Tongue (tissue), 2 donors: Measurements from ENCODE around the gene ITGAV. TPM values are rescaled to one million over a fixed set of nuclear protein-coding genes. Genes with fewer than 3 reads are reported as not detected.

Experiments used
- DNase-seq: peaks from one replicate; pipeline ENCODE4 v3.0.0-alpha.2; 2015
- total RNA-seq: library from RNA; depleted of rRNA; stranded (reverse); fragments of >200 nt; gene quantifications from one replicate; pipeline ENCODE4 v1.2.3, GENCODE V29; 2014

Gene ITGAV
- total RNA-seq, 1 donor from 2014 or later = 117 TPM

- DNase-seq = peak; percentile 53
Measured at GRCh38 chr2:186575302-186575701, 14.6 kb upstream of the ITGAV start.

- DNase-seq = no peak
Measured at GRCh38 chr2:186575856-186576255, 14.0 kb upstream of the ITGAV start.

GRCh38 chr2:186576614-186577013, 13.2 kb upstream of the ITGAV start:
- no peak for DNase-seq

- DNase-seq = no peak
Measured at GRCh38 chr2:186582698-186583097, 7.2 kb upstream of the ITGAV start.

GRCh38 chr2:186584053-186584452, 5.8 kb upstream of the ITGAV start:
- DNase-seq = no peak

- no peak for DNase-seq
Measured at GRCh38 chr2:186588421-186588820, 1.4 kb upstream of the ITGAV start.

GRCh38 chr2:186588940-186589611, 780 bp upstream of the ITGAV start:
- DNase-seq = no peak

- DNase-seq = peak; percentile 60
Measured at GRCh38 chr2:186590350-186590758, 498 bp downstream of the ITGAV start.

GRCh38 chr2:186590759-186591505, 1.1 kb downstream of the ITGAV start:
- peak; percentile 69 for DNase-seq

- no peak for DNase-seq
Measured at GRCh38 chr2:186591506-186591890, 1.6 kb downstream of the ITGAV start.

GRCh38 chr2:186592137-186592875, 2.5 kb downstream of the ITGAV start:
- no peak for DNase-seq

GRCh38 chr2:186593523-186593922, 3.7 kb downstream of the ITGAV start:
- DNase-seq = no peak

- no peak for DNase-seq
Measured at GRCh38 chr2:186594001-186594722, 4.3 kb downstream of the ITGAV start.

- no peak for DNase-seq
Measured at GRCh38 chr2:186595219-186595618, 5.4 kb downstream of the ITGAV start.

- DNase-seq = no peak
Measured at GRCh38 chr2:186599186-186599778, 9.4 kb downstream of the ITGAV start.

- no peak for DNase-seq
Measured at GRCh38 chr2:186603286-186603685, 13.4 kb downstream of the ITGAV start.

- DNase-seq = no peak
Measured at GRCh38 chr2:186605041-186605440, 15.2 kb downstream of the ITGAV start.

GRCh38 chr2:186607660-186608324, 17.9 kb downstream of the ITGAV start:
- no peak for DNase-seq

GRCh38 chr2:186610785-186611184, 20.9 kb downstream of the ITGAV start:
- DNase-seq = no peak

- DNase-seq = no peak
Measured at GRCh38 chr2:186611526-186611925, 21.7 kb downstream of the ITGAV start.

- no peak for DNase-seq
Measured at GRCh38 chr2:186612026-186612425, 22.2 kb downstream of the ITGAV start.
